GM21360 (cell line): ENCODE measurements around the gene NGEF.
"Not testable (repeated sequence)": the region's sequence is repeated elsewhere in the genome, so short reads cannot be mapped to it uniquely, and the experiment has no call there.

Source experiments
- ATAC-seq: cut with Tn5 transposase; IDR thresholded peaks from one replicate; pipeline ENCODE4 v1.9.1; 2021; ENCODE audit warnings: mild to moderate bottlenecking, moderate library complexity; ENCODE audit not compliant: unreplicated experiment

The NGEF gene

GRCh38 chr2:232931636-232932035, 81.4 kb downstream of the NGEF start:
- ATAC-seq: no peak

GRCh38 chr2:232930059-232930400, 83.0 kb downstream of the NGEF start:
- ATAC-seq: no peak

- no peak for ATAC-seq
These were observed 83.6 kb downstream of the NGEF start for GRCh38 chr2:232929303-232930058.

- ATAC-seq: no peak
These were observed 84.3 kb downstream of the NGEF start for GRCh38 chr2:232928551-232929302.

GRCh38 chr2:232927793-232928550, 85.1 kb downstream of the NGEF start:
- ATAC-seq: no peak

GRCh38 chr2:232927032-232927792, 85.8 kb downstream of the NGEF start:
- no peak for ATAC-seq

GRCh38 chr2:232926431-232926939, 86.6 kb downstream of the NGEF start:
- no peak for ATAC-seq

GRCh38 chr2:232925821-232926156, 87.3 kb downstream of the NGEF start:
- no peak for ATAC-seq

- no peak for ATAC-seq
These were observed 87.8 kb downstream of the NGEF start for GRCh38 chr2:232925153-232925820.

GRCh38 chr2:232924433-232924832, 88.6 kb downstream of the NGEF start:
- ATAC-seq: no peak

GRCh38 chr2:232920760-232921159, 92.3 kb downstream of the NGEF start:
- no peak for ATAC-seq

GRCh38 chr2:232920055-232920454, 93.0 kb downstream of the NGEF start:
- no peak for ATAC-seq

GRCh38 chr2:232919141-232919540, 93.9 kb downstream of the NGEF start:
- no peak for ATAC-seq

- ATAC-seq: no peak
These were observed 99.2 kb downstream of the NGEF start for GRCh38 chr2:232913903-232914302.

GRCh38 chr2:232911712-232912277, 101.3 kb downstream of the NGEF start:
- no peak for ATAC-seq

- ATAC-seq: no peak
These were observed 102.7 kb downstream of the NGEF start for GRCh38 chr2:232910376-232910775.

GRCh38 chr2:232908695-232909094, 104.4 kb downstream of the NGEF start:
- no peak for ATAC-seq

- ATAC-seq: not testable (repeated sequence)
These were observed 105.4 kb downstream of the NGEF start for GRCh38 chr2:232907718-232908085.

- not testable (repeated sequence) for ATAC-seq
These were observed 106.0 kb downstream of the NGEF start for GRCh38 chr2:232906867-232907717.
